ENCODE results near the gene SETD1A.
"Not testable (repeated sequence)": the region's sequence is repeated elsewhere in the genome, so short reads cannot be mapped to it uniquely, and the experiment has no call there.

The SETD1A gene

GRCh38 chr16:30997725-30998711 lies 40.5 kb downstream of the SETD1A start:
- DNase-seq (ENCODE audit: low spot score) (peak; percentile 89), FAIRE-seq (peak; percentile 71)

DNA sequence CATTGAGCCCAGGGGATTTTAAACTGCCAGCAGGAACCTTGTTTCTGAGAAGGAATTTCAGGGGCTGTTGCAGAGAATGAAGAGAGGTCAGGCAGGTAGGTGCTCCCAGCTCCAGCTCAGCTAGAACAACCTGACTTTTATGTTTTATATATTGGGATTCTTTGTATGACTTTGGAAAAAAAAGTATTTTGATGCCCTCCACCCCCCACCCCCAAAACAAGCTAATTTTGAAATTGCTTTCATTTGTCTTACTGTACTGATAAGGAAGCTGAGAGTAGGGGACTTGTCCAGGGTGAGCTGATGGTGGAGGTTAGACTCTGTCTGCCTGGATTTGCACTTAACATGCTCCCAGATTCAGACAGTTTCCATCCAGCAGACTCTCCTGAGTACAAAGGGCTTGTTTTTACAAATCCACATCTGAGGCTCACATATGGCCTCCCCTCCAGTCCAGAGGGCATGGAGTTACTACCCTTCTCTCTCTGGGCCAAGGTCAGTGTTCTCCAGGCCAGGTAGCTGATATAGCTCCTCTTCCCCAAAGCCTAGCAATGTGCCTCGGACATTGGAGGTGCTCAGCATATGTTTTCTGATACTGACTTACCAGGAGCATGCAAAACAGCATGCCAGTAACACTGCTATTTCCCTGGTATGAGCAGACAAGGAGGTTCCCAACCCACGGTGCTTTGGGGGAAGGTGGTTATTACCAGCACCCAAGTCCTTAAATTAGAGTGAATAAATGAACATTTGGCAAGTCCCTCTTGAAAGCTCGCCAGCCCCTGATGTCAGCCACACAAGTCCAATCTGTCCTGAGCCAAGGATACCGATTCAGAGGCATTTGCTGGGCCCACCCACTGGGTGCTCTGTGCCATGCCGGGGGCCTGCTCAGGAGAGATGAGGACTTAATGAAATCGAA lies 41.6 kb downstream of the SETD1A start:
- no peak for DNase-seq (ENCODE audit: low spot score)
- no peak for FAIRE-seq

DNA sequence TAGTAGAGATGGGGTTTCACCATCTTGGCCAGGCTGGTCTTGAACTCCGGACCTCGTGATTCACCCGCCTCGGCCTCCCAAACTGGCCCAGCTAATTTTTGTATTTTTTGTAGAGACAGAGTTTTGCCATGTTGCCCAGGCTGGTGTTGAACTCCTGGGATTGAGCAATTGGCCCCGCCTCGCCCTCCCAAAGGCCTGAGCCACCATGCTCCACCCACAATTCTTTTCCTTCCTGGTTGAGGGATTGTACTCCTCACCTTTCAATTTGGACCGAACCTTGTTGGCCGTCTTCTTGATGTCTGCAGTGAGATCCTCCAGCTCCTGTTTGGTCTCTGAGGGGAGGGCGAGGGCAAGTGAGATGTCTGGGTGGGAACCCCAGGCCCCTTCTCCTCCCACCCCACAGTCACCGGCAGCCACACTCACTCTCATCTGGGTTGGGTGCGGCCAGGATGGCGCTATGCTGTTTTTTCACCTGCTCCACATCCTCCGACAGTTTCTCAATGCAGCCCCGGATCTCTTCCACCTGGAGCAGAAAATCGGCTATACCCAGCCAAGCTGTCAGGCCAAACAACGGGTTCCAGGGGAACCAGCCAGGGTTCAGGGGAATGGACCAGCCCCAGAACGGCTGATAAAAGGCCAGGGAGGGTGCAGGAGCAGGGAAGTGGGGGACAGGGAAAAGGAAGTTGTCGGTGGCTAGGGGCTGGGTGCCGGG lies 43.3 kb downstream of the SETD1A start:
- FAIRE-seq, result no peak
- no peak for DNase-seq (ENCODE audit: low spot score)

GRCh38 chr16:31001507-31002249 lies 44.1 kb downstream of the SETD1A start:
- DNase-seq (ENCODE audit: low spot score) (no peak), FAIRE-seq (no peak)

- FAIRE-seq (no peak), DNase-seq (ENCODE audit: low spot score) (no peak)
These were observed 44.7 kb downstream of the SETD1A start for GRCh38 chr16:31002250-31002700.

DNA sequence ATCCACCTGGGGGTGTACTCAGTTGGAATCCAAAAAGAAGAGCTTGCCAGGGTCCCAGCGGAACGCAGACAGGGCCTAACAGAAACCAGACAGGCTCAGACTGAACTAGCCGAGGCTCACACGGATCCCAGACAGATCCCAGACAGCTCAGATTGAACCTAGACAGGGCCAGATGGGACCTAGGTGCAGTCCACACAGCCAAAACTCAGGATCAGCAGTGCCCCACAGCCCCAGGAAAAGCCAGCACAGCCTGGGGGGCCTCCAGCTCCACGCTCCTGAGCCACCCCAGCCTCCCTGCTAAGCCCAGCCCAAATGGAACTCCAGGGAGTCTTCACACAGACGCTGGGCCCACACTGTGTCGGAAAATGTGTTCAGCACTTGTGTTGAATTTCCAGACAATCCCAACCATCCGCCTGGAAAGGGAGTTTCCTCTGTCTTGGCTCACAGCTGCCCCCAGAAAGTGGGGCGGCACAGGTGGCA lies 45.3 kb downstream of the SETD1A start:
- no peak for FAIRE-seq
- DNase-seq (ENCODE audit: low spot score), result no peak

DNA sequence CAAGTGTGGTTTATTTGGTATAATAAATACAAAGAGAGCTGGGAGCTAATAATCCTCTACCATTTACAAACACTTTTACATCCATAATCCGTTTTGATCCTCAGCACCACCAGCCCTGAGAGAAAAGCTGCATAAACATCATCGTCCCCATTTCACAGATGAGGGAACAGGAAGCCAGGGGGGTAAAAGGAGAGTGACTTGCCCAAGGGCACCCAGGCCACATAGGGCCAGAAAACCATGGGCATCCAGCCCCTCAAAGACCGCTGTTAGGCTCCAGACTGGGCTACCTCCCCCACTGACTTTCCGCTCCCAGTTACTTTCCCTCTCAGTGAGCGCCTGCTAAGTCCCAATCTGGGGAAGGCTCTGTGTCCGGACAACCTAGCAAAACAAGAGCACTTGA lies 46.2 kb downstream of the SETD1A start:
- FAIRE-seq (no peak), DNase-seq (ENCODE audit: low spot score) (no peak)

GRCh38 chr16:31004658-31005057 lies 47.1 kb downstream of the SETD1A start:
- FAIRE-seq, result no peak
- no peak for DNase-seq (ENCODE audit: low spot score)

DNA sequence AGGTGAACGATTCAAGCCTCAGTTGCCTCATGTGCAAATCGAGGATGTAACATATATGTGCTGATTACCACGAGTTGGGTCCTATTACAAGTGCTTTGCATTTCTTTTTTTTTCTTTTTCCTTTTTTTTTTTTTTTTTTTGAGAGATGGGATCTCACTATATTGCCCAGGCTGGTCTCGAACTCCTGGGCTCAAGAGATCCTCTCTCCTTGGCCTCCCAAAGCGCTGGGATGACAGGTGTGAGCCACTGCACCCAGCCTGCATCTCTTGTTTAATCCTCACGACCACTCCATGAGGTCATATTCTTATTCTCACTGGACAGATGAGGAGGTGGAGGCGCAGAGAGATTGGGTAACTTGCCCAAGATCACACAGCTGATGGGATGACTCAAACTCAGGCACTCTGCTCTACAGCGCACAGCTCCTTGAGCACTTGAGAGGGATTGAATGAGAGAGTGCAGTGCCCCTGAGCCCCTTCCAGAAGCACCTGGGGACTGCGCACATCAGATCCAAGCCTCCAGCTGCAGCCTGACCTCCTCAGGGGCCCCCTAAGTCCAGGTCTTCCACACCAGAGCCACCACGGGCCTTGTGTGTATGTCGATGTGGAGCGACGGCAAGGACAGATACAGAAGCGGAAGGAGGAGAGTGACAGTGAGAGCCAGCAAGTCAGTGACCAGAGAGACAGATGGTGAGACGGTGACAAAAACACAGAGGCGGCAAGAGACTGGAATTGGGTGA lies 48.0 kb downstream of the SETD1A start:
- FAIRE-seq, result no peak
- no peak for DNase-seq (ENCODE audit: low spot score)

- FAIRE-seq (no peak), DNase-seq (ENCODE audit: low spot score) (no peak)
These were observed 48.5 kb downstream of the SETD1A start for GRCh38 chr16:31006086-31006385.

- DNase-seq (ENCODE audit: low spot score), result no peak
- FAIRE-seq, result no peak
These were observed 49.0 kb downstream of the SETD1A start for GRCh38 chr16:31006589-31006988.

- no peak for FAIRE-seq
- DNase-seq (ENCODE audit: low spot score), result no peak
These were observed 50.1 kb downstream of the SETD1A start for GRCh38 chr16:31007684-31008083.

- no peak for FAIRE-seq
- peak; percentile 72 for DNase-seq (ENCODE audit: low spot score)
These were observed 50.6 kb downstream of the SETD1A start for GRCh38 chr16:31008149-31008548.

- FAIRE-seq, result no peak
- no peak for DNase-seq (ENCODE audit: low spot score)
These were observed 51.0 kb downstream of the SETD1A start for GRCh38 chr16:31008551-31008950.

DNA sequence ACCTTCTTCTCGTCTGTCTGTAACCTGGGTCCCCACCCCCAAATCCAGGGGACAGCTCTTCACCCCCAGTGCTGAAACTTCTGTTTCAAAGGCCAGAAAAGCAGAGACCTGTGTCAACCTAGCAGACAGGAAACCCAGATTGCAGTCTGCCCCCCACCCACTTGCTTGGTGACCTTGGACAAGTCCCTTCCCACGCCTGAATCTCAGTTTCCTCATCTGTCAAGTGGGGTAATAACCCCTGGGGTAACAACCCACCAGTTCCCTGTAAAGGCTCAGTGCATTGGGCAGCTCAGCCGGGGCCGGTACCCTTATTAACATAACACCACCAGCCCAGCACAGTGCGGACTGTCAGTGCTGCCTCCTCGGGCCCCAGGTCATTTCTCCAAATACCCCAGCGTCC lies 51.6 kb downstream of the SETD1A start:
- no peak for FAIRE-seq

DNA sequence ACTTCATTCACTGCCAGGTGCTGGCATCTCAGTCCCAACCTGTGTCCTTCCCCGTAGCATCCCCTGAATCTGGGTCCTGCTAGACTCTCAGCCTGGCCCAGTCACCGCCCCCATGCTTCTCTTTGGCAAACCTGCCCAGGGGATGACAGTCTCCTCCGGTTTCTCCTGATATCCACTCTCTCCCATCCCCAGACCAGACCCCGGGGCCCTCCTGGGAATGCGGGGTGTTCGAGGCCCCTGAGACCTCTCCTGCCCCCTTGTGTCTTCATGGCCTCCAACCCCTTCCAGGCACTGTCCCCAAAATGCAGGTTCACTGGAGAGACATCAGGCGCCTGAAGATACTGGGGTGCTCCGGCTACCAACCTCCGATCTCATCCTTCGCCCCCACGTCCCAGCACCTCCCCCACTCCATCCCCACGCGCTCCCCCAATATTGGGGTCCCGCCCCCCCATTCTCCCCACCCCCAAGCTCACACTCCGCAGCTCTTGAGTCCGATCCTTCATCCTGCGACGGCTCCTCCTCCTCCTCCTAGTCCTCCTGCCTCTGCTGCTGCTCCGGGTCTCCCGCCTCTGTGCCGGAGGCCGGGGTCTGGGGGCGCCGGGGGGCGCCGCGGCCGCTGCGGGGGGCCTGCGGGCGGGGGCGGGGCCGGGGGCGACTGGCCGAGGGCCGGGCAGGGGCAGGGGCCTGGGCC lies 52.5 kb downstream of the SETD1A start:
- DNase-seq (ENCODE audit: low spot score), result no peak
- FAIRE-seq, result no peak

More for the DNA sequence above, 51.6 kb downstream of the SETD1A start:
- DNase-seq (ENCODE audit: low spot score), result no peak

DNA sequence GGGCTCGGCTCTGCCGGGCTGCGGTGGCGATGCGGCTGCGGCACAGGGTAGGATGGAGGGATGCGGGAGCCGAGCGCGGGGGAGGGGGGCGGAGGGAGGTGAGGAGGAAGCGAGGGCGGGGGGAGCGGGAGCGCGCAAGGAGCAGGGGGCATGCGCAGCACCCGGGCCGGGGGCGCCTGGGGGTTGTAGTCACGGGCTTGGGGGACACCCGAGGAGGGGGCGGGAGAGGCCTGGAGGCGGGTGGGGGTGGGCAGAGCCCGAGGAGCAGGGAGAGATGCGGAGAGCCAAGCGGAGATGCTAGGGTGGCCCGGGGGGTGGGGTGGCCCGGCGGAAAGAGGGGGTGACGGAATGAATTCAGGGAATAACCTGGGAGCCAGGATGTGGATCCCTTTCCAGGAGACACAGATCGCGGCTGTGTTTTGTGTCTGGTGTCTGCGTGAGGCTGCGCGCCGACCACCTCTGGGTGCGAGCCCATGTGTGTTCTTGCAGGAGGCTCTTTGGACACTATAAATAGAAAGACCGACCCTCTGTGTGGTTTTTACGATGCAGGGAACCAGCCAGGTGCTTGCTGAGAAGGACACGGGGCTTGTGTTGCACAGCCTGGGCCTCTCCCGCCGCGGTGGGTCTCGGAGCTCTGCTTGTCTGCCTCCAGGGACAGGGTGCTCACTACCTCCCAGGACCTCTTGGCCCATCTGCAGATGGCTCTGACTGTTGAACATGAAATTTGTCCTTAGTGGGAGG lies 53.2 kb downstream of the SETD1A start, which contains the start of gene STX1B:
TSS of gene STX1B (minus strand) at position 54 of the 741 bp plus-strand sequence. CDS start 242 bp downstream, outside the sequence.
- no peak for DNase-seq (ENCODE audit: low spot score)
- no peak for FAIRE-seq

GRCh38 chr16:31011815-31012214 lies 54.3 kb downstream of the SETD1A start:
- DNase-seq (ENCODE audit: low spot score); FAIRE-seq: not testable (repeated sequence)
